Activated CD4-positive, CD25-positive, alpha-beta regulatory T cell treated with anti-CD3 and anti-CD28 coated beads, Interleukin-2, amount 50 U/mL, for 24 hours (primary cell): ENCODE data around the gene PCGF3.
"Not testable (repeated sequence)": the region's sequence is repeated elsewhere in the genome, so short reads cannot be mapped to it uniquely, and the experiment has no call there.

Experiments
- ATAC-seq, 2 donors: fragments of 150-1000 bp; cut with Tn5 transposase; one replicate each; pipeline ENCODE4 v1.10.0; 2021; ENCODE audit warnings: mild to moderate bottlenecking in 1 of 2, moderate library complexity in 1 of 2

Gene PCGF3

GRCh38 chr4:806979-807378 lies 101.3 kb downstream of the PCGF3 start:
- not testable (repeated sequence) for ATAC-seq

- ATAC-seq, result no peak
Measured at GRCh38 chr4:807792-808191, 102.2 kb downstream of the PCGF3 start.

DNA sequence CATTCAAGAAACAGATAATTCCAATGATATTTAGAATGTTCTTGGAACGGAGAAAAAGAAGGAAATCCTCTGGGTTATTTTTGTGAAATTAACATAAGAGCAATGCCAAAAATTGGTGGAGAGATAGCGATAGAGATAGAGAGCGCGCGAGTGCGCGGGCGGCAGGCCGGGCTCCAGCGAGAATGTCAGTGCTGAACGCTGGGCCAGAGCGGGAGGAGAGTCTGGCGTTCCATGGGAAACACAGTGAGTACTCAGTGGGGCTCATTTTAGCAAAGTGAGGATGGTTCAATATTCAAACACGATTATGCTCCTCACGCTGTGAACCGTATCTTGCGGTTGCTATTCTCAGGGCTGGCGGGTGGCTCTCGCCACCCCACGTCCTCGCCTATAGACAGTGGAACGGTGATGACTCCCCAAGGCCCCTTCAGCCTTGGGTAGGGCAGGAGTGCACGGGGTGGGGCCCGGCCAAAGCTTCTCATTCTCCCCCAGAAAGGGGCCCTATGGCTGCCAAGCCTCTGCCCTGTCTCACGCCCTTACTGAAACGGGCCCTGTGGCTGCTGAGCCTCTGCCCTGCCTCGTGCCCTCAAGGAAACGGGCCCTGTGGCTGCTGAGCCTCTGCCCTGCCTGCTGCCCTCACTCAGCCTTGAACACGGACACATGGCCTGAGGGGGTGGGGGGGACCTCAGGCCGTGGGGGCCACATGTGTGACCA lies 103.4 kb downstream of the PCGF3 start:
- ATAC-seq, result no peak

DNA sequence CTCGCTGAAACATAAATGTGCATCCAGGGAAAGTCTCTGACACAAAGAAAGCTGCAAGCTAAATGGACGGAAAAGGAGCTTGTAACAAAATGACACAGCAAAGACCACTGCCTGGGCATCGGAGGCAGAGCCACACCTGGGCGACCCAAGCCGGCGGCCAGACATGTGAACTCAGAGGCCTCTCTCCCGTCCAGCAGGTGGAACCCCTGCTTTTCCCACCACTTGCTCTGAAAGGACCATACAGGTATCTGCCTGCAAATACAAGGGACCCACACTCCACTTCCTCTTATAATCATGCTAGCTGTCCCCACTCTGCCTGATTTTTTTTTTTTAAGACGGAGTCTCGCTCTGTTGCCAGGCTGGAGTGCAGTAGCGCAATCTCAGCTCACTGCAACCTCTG lies 108.3 kb downstream of the PCGF3 start:
- no peak for ATAC-seq

GRCh38 chr4:814312-814850 lies 108.7 kb downstream of the PCGF3 start:
- ATAC-seq, result no peak

GRCh38 chr4:815464-816146 lies 110.0 kb downstream of the PCGF3 start:
- ATAC-seq, result no peak

GRCh38 chr4:818106-818921 lies 112.7 kb downstream of the PCGF3 start:
- ATAC-seq, result no peak

DNA sequence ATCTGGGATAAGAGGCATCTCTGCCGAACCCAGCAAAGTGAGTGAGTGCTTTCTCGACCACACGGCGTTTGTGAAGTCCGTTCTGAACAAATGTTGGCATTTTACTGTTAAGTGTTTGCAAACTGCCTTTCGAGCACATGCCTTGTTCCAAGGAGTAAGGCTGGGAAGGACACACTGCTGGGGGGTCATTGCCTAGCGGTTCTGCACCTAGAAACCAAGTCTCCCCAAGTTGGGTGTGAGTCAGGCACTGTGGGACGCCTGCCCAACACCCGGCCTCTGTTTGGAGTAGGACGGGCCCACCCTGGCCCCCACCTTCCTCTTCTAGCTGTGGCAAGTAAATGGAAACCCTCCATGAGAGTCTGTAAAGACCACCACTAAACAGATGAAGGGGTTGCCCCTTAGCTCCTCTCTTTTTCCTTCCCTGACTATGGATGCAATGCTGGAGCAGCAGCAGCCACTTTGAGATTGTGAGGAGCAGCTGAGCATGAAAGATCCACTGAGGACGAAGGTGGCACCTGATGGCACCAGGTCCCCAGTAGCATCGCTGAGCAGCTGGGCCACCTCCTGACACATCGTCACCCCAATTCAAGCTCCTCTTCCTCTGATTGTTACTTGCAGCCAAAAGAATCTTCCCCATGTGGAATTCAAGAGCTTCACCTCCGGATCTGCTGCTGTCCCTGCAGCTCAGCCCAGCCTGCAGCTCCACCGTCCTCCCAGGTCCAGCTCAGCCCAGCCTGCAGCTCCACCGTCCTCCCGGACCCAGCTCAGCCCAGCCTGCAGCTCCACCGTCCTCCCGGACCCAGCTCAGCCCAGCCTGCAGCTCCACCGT lies 114.0 kb downstream of the PCGF3 start:
- no peak for ATAC-seq
